Panc1 (cell line): ENCODE data around the gene KCNB1. TPM values are rescaled to one million over a fixed set of nuclear protein-coding genes. Genes with fewer than 3 reads are reported as not detected.

ENCODE experiments used
- ATAC-seq: fragments of 200-7000 bp; cut with Tn5 transposase; 2 replicates; pipeline ENCODE4 v1.9.1; 2020; ENCODE audit warnings: mild to moderate bottlenecking, moderate library complexity
- BruUV-seq: library from RNA; stranded (reverse); fragments of 400-500 nt; replicated peaks from 2 replicates; lab custom pipeline; 2021; lab: Mats Ljungman, UMichigan
- CTCF ChIA-PET: fragments of 300-600 bp; sonication (Branson Sonifier 250); formaldehyde crosslinking; loops from one replicate; lab custom pipeline; 2022; ENCODE audit warnings: antibody characterized with exemption; lab: Charles Lee
- POLR2A ChIA-PET: fragments of 300-600 bp; sonication (Branson Sonifier 250); formaldehyde crosslinking; loops from one replicate; lab custom pipeline; 2022; ENCODE audit warnings: antibody characterized with exemption; lab: Charles Lee
- DNase-seq: peaks from one replicate; pipeline ENCODE4 v3.0.0-alpha.2; 2010; ENCODE audit warnings: low read depth, low spot score
- H3K27ac ChIP-seq: 2 replicates; pipeline ENCODE4 v1.5.1; 2011; ENCODE audit warnings: mild to moderate bottlenecking, low read length, inconsistent platforms
- H3K27me3 ChIP-seq: fragments of 200-500 bp; sonication (Bioruptor generic); 2 replicates; pipeline ENCODE4 v1.6.0; 2014; ENCODE audit warnings: low read length, inconsistent platforms; ENCODE audit not compliant: control insufficient read depth, insufficient read depth
- H3K36me3 ChIP-seq: fragments of 200-500 bp; sonication (Bioruptor generic); 2 replicates; pipeline ENCODE4 v1.5.1; 2014; ENCODE audit warnings: inconsistent platforms, mild to moderate bottlenecking, low read length, moderate library complexity; ENCODE audit not compliant: control insufficient read depth, insufficient read depth
- H3K4me1 ChIP-seq: 2 replicates; pipeline ENCODE4 v1.5.1; 2011; ENCODE audit warnings: inconsistent platforms, mild to moderate bottlenecking, low read length, moderate library complexity; ENCODE audit not compliant: control insufficient read depth, insufficient read depth
- H3K4me3 ChIP-seq, 2 experiments: 2 replicates each; pipeline ENCODE4 v1.5.1; 2011 to 2012; ENCODE audit warnings: low read depth in 2 of 2, low read length in 2 of 2, mild to moderate bottlenecking in 2 of 2, inconsistent platforms in 1 of 2, moderate library complexity in 1 of 2
- H3K9me3 ChIP-seq: fragments of 200-500 bp; sonication (Bioruptor generic); 2 replicates; pipeline ENCODE4 v1.5.1; 2014; ENCODE audit warnings: low read depth, mild to moderate bottlenecking, inconsistent platforms, low read length, moderate library complexity; ENCODE audit not compliant: control insufficient read depth, insufficient read depth
- POLR2AphosphoS5 ChIP-seq: IDR thresholded peaks from 2 replicates; pipeline ENCODE4 v1.6.1; 2012; ENCODE audit warnings: mild to moderate bottlenecking, low read depth, low read length, moderate library complexity
- SIN3A ChIP-seq: IDR thresholded peaks from 2 replicates; pipeline ENCODE4 v1.6.1; 2012; ENCODE audit warnings: low read depth, mild to moderate bottlenecking, low read length, moderate library complexity, borderline replicate concordance; ENCODE audit not compliant: insufficient read depth
- TCF7L2 ChIP-seq: IDR thresholded peaks from 2 replicates; pipeline ENCODE4 v1.6.1; 2011; ENCODE audit warnings: mild to moderate bottlenecking, low read depth, low read length, inconsistent platforms
- in situ Hi-C: cut with HindIII; loops from 2 replicates; pipeline ENCODE4 v1.10.0; 2016; ENCODE audit warnings: low sequenced_read_pairs, low pct_unique_long_range_greater_than_20kb
- intact Hi-C: fragments of 100-400 bp; cut with micrococcal nuclease; formaldehyde crosslinking; loops from one replicate; pipeline ENCODE4 v1.10.0; 2022; ENCODE audit not compliant: unreplicated experiment
- total RNA-seq: library from RNA; stranded (reverse); gene quantifications from one replicate; pipeline ENCODE4 v1.2.1, GENCODE V29; 2021; ENCODE audit not compliant: unreplicated experiment
- TF ChIP-seq, protein P1 (sequence below): fragments of 450-650 bp; IDR thresholded peaks from 2 replicates; pipeline ENCODE4 v1.5.1; 2017; ENCODE audit warnings: mild to moderate bottlenecking
- TF ChIP-seq, protein P2 (sequence below), 2 experiments: IDR thresholded peaks; 2 replicates each; pipeline ENCODE4 v1.6.1; 2011 to 2012; ENCODE audit warnings: low read depth in 2 of 2, control low read depth in 1 of 2, low read length in 1 of 2, mild to moderate bottlenecking in 1 of 2, moderate library complexity in 1 of 2; ENCODE audit not compliant: insufficient read depth in 1 of 2

KCNB1 gene
- total RNA-seq, 1 experiment from 2014 or later, result 11.1 TPM

DNA sequence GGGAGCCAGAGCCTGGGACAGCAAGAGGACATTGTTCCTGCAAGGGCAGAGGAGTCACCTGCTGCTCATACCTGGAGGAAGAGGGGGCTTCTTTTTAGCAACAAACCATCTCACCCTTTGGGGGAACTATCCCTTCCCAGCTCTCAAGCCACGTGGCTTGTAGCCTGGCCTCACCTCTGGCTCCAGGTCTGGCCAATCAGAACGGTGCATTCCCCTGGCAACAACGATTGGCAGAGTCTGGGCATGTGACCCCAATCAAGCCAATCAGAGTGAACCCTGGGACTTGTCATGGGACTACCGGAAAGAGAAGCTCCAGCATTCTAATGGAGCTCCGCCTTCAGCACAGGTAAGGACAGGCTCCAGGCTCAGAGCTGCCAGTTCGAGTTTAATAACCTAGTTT, 33.6 kb downstream of the KCNB1 start:
- ATAC-seq, result no peak
- Histone ChIP-seq H3K27ac (no peak overlapping the region), H3K36me3 (no peaks in the 10 kb centered on the region), H3K9me3 (no peaks in the 10 kb centered on the region), H3K27me3 (no peaks in the 10 kb centered on the region), H3K4me3 (no peak overlapping the region), H3K4me1 (peaks cover 14% of the 10 kb centered on the region)
- POLR2A ChIA-PET, result no interaction called here
- DNase-seq, result no peak
- intact Hi-C loops, result no loop called here
- TF ChIP-seq SIN3A (no peak), TCF7L2 (no peak), POLR2AphosphoS5 (no peak)
- TF ChIP-seq, protein P1, sequence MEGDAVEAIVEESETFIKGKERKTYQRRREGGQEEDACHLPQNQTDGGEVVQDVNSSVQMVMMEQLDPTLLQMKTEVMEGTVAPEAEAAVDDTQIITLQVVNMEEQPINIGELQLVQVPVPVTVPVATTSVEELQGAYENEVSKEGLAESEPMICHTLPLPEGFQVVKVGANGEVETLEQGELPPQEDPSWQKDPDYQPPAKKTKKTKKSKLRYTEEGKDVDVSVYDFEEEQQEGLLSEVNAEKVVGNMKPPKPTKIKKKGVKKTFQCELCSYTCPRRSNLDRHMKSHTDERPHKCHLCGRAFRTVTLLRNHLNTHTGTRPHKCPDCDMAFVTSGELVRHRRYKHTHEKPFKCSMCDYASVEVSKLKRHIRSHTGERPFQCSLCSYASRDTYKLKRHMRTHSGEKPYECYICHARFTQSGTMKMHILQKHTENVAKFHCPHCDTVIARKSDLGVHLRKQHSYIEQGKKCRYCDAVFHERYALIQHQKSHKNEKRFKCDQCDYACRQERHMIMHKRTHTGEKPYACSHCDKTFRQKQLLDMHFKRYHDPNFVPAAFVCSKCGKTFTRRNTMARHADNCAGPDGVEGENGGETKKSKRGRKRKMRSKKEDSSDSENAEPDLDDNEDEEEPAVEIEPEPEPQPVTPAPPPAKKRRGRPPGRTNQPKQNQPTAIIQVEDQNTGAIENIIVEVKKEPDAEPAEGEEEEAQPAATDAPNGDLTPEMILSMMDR, result no peak
- TF ChIP-seq, protein P2, sequence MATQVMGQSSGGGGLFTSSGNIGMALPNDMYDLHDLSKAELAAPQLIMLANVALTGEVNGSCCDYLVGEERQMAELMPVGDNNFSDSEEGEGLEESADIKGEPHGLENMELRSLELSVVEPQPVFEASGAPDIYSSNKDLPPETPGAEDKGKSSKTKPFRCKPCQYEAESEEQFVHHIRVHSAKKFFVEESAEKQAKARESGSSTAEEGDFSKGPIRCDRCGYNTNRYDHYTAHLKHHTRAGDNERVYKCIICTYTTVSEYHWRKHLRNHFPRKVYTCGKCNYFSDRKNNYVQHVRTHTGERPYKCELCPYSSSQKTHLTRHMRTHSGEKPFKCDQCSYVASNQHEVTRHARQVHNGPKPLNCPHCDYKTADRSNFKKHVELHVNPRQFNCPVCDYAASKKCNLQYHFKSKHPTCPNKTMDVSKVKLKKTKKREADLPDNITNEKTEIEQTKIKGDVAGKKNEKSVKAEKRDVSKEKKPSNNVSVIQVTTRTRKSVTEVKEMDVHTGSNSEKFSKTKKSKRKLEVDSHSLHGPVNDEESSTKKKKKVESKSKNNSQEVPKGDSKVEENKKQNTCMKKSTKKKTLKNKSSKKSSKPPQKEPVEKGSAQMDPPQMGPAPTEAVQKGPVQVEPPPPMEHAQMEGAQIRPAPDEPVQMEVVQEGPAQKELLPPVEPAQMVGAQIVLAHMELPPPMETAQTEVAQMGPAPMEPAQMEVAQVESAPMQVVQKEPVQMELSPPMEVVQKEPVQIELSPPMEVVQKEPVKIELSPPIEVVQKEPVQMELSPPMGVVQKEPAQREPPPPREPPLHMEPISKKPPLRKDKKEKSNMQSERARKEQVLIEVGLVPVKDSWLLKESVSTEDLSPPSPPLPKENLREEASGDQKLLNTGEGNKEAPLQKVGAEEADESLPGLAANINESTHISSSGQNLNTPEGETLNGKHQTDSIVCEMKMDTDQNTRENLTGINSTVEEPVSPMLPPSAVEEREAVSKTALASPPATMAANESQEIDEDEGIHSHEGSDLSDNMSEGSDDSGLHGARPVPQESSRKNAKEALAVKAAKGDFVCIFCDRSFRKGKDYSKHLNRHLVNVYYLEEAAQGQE (IDR thresholded peaks at IDR 0.05; ENCODE audit: insufficient read depth in 1 of 2, low read depth in 2 of 2, low read length in 1 of 2), result no peak
- CTCF ChIA-PET, result no interaction called here
- in situ Hi-C loops, result no loop called here
- no TSS peak for BruUV-seq

DNA sequence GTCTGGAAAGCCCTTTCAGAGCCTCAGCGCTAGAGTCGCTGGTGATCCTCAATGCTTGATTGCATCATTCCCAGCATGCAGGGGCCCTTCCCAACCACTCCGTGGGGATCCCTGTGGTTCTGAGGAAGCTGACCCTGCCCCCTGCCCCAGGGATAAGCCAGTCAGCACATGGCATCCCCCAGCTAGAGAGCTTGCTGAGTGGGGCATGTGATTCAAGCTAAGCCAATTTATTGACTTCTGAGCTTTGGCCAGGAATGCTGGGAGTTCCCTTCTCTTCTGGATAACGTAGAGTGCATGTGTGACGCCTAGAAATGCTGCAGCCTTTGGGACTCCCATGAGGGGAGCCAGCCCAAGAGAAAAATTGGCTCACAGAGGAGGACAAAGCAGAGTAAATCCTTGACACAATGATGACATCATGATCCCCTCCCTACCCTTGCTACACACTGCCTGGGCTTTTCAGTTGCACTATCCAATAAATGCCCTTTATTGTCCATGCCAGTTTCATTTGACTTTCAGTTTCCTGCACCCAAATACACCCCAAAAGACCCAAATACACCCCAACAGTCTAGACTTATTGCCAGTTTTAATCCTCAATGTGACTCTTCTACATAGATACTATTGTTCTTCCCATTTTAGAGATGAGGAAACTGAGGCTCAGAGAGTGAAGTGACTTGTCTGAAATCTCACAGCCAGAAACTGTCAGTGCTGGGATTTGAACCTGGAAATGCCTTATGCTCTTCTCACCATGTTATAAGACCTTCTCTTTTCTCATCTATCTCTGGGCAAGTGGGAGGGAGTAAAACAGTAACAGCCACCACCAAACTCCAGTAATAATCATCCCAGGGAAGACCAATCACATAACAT, 34.3 kb downstream of the KCNB1 start:
- Histone ChIP-seq H3K36me3 (no peaks in the 10 kb centered on the region), H3K27me3 (no peaks in the 10 kb centered on the region), H3K9me3 (no peaks in the 10 kb centered on the region), H3K4me1 (peaks cover 14% of the 10 kb centered on the region), H3K4me3 (no peak overlapping the region), H3K27ac (no peak overlapping the region)
- ATAC-seq, result no peak
- ChIA-PET POLR2A (interaction anchor here (0.5 kb wide), 1 partner anchor 242 kb away, joined by 4 read pairs; no protein-coding TSS in a partner anchor), CTCF (interaction anchor here (0.7 kb wide), 1 partner anchor 14 kb away, joined by 12 read pairs; no protein-coding TSS in a partner anchor)
- intact Hi-C loops (no loop called here), in situ Hi-C loops (no loop called here)
- no peak for DNase-seq
- TF ChIP-seq TCF7L2, result no peak
- TF ChIP-seq, protein P2 (IDR thresholded peaks at IDR 0.05; ENCODE audit: insufficient read depth in 1 of 2, low read depth in 2 of 2, low read length in 1 of 2), result no peak
- no peak for TF ChIP-seq POLR2AphosphoS5
- TF ChIP-seq, protein P1, result no peak
- no peak for TF ChIP-seq SIN3A
- no TSS peak for BruUV-seq
